HG03139 (cell line): ENCODE data around the gene OR6C68.
"Not testable (repeated sequence)": the region's sequence is repeated elsewhere in the genome, so short reads cannot be mapped to it uniquely, and the experiment has no call there.

Experiments used
- ATAC-seq: cut with Tn5 transposase; IDR thresholded peaks from one replicate; pipeline ENCODE4 v1.9.1; 2021; ENCODE audit not compliant: unreplicated experiment

Gene OR6C68

DNA sequence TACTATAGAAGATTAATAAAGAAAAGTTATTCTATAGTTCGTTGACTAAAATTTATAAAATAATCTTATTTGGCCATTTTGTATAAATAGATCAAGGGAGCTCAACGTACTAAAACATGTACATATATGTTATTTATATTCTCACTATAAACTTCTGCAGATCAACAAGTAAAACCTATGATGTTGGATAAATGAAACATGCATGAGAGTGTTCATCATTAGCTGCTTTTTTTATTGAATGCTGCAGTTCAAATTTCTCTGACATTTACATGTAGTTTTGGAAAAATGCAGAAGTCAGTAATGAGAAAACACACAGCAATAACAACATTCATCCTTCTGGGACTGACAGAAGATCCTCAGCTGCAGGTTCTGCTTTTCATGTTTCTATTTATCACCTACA, at the start of gene OR6C68:
Gene OR6C68 (plus strand): TSS at position 301 of the 400 bp plus-strand sequence. CDS start 0 bp downstream, at position 301.
- ATAC-seq, result no peak

DNA sequence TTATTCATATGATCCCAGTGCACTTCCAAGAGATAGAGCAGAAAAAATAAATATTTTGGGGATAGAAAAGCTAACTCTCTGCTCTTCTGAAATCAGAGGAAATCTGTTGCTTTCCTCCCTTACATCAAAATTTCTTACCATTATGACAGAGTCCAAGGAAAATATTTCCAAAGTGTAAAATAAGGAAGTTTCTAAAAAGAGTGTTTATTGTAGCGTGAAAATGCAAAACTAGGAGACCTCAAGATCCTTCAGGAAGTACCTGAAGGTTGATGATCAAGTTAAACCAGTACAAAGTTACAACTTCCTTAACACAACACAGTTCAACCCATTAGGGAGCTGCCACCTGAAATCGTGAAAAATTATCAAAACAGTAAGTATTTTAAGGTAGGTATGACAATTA, 48.4 kb upstream of the OR6C68 start, which contains the start of gene OR6C2:
Gene OR6C2 (plus strand): TSS at position 301 of the 400 bp plus-strand sequence. CDS start 8,138 bp downstream, outside the sequence.
- ATAC-seq, result no peak

- no peak for ATAC-seq
These were observed 46.8 kb upstream of the OR6C68 start for GRCh38 chr12:55445357-55445756.

- ATAC-seq, result no peak
These were observed 45.9 kb upstream of the OR6C68 start for GRCh38 chr12:55446326-55446725.

GRCh38 chr12:55448825-55449224, 43.4 kb upstream of the OR6C68 start:
- ATAC-seq, result no peak

GRCh38 chr12:55464926-55465325, 27.3 kb upstream of the OR6C68 start:
- not testable (repeated sequence) for ATAC-seq

GRCh38 chr12:55467836-55468235, 24.3 kb upstream of the OR6C68 start:
- no peak for ATAC-seq

GRCh38 chr12:55469291-55469690, 22.9 kb upstream of the OR6C68 start:
- no peak for ATAC-seq

DNA sequence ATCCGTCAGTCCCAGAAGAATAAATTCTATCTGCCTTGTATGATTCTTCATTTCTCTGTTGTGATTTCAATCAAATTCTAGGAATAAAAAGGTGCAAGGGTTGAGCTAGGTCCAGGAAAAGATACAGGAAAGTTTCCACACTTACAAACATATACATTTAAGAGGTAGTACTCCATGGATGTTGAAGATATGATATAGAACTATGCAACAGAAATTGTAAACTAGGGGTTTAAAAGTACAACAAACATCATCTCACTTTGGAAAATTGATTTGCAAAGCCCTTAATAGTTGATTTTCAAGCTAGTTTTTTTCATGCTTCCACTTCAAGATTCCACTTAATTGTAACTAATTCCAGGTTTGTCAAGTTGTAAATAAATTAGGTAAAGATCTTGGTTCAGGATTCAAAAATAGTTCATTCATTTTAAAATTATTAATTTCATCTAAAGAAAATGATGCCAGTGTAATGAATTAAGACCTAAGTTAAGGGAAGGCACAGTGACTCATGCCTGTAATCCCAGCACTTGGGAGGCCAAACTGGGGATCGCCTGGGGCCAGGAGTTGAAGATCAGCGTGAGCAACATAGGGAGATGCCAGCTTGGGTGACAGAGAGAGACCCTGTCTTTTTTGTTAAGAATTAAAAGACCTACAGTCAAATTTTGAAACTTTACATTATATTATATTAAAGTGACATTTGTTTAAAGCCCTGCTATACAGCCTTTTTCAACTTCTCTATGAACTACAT, 21.9 kb upstream of the OR6C68 start, which contains the start of gene OR6C70:
Gene OR6C70 (minus strand): TSS at position 51 of the 742 bp plus-strand sequence. CDS start 0 bp downstream, at position 51.
- ATAC-seq, result no peak

GRCh38 chr12:55472264-55472663, 19.9 kb upstream of the OR6C68 start:
- no peak for ATAC-seq

DNA sequence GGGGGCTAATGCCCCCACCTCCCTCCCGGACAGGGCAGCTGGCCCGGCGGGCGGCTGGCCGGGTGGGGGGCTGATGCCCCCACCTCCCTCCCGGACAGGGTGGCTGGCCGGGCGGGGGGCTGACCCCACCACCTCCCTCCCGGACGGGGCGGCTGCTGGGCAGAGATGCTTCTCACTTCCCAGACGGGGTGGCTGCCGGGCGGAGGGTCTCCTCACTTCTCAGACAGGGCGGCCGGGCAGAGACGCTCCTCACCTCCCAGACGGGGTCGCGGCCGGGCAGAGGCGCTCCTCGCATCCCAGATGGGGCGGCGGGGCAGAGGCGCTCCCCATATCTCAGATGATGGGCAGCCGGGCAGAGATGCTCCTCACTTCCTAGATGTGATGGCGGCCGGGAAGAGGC, 13.0 kb upstream of the OR6C68 start:
- ATAC-seq, result not testable (repeated sequence)

DNA sequence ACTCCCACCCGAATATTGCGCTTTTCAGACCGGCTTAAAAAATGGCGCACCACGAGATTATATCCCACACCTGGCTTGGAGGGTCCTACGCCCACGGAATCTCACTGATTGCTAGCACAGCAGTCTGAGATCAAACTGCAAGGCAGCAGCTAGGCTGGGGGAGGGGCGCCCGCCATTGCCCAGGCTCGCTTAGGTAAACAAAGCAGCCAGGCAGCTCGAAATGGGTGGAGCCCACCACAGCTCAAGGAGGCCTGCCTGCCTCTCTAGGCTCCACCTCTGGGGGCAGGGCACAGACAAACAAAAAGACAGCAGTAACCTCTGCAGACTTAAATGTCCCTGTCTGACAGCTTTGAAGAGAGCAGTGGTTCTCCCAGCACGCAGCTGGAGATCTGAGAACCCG, 7.9 kb upstream of the OR6C68 start:
- not testable (repeated sequence) for ATAC-seq

DNA sequence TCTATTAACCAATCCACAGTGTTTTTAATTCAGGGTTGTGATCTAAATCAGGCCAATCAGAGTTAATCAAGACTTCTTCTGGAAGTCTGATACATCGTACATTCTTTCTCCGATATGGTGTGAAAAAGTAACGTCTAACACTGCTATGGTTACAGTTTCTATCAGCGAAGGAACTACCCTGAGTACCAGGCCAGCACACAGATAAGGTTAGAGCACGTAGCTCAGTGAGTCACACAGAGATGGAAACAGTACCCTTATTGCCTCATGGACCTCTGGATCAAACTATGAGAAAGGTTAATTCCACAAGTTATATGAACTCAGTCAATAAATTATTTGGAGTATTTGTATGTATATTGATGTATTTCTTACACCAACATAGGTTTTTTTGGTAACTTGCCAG, 3.3 kb downstream of the OR6C68 start:
- ATAC-seq, result no peak

- ATAC-seq, result no peak
These were observed 7.1 kb downstream of the OR6C68 start for GRCh38 chr12:55499231-55499630.

- no peak for ATAC-seq
These were observed 7.7 kb downstream of the OR6C68 start for GRCh38 chr12:55499810-55500252.

GRCh38 chr12:55501601-55502000, 9.4 kb downstream of the OR6C68 start:
- ATAC-seq, result no peak

DNA sequence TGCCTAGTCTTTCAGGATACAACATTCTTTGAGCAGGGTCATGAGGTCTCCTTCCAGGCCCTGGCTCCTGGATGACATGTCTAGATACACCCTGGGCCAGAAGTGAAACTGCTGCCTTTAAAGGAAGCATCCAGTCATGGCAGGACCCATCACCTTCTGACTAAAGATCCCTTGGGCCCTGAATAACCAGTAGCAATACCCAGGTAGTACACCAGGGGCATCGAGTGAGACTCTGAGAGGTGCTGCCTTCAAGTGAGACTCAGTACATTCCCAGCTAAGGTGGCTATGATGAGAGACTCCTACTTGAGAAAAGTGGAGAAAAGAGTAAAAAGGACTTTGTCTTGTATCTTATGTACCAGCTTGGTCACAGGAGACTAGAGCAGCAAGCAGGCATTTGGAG, 23.5 kb downstream of the OR6C68 start:
- ATAC-seq, result no peak

DNA sequence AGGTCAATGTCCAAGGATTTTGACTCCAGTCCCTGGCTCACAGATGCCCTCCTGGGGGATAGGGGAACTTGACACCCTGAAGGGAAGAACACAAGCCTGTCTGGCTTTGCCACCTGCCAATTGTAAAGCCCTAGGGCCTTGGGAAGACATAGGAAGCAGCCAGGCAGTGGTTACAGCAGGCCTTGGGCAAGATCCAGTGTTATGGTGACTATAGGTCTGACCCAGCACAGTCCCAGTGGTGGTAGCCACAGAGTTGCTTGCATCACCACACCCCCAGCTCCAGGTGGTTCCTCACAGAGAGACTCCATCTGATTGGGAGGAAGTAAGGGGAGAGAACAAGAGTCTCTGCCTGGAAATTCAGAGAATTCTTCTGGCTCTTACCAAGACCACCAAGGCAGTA, 24.2 kb downstream of the OR6C68 start:
- no peak for ATAC-seq
